Suppressor macrophage (primary cell): ENCODE measurements around the gene CLEC2L.

Source experiments
- DNase-seq, 4 experiments: peaks; one replicate each; pipeline ENCODE4 v3.0.0-alpha.2; 2020 to 2022

Gene CLEC2L

DNA sequence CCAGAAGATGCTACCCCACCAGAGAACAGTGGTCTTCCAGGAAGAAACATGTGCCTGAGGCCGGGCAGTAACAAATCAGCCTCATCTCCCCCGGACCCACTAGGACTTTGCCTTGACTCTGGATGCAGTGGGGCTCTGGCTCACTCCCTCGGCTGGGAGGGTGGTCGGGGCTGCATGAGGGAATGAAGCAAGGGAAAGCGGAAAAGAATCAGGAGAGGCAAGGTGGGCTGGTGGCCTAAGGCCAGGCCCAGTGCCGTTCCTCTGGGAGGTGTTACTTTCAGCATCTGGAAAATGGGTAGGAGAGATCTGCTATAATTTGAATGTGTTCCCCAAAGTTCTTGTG is 51.8 kb downstream of the CLEC2L start:
- DNase-seq = no peak

- no peak for DNase-seq
These were observed 52.9 kb downstream of the CLEC2L start for GRCh38 chr7:139576179-139576973.

DNA sequence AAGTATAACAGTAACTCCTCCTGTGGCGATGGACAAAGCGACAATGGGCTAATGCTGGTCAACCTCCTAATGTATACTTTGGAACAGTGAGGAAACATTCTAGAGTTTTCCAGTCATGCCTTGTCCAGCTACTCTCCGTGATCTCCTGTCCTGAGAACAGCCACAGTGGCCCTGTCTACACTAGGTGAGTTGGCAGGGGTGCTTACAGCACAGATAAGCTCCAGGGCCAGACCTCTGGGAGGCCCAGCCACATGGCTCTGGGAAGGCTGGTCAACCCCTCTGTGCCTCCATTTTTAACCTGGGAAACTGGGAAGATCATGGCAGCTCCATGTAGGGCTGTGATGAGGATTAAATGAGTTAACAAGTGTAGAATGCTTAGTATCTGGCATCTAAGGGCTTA is 57.0 kb downstream of the CLEC2L start:
- DNase-seq = no peak

DNA sequence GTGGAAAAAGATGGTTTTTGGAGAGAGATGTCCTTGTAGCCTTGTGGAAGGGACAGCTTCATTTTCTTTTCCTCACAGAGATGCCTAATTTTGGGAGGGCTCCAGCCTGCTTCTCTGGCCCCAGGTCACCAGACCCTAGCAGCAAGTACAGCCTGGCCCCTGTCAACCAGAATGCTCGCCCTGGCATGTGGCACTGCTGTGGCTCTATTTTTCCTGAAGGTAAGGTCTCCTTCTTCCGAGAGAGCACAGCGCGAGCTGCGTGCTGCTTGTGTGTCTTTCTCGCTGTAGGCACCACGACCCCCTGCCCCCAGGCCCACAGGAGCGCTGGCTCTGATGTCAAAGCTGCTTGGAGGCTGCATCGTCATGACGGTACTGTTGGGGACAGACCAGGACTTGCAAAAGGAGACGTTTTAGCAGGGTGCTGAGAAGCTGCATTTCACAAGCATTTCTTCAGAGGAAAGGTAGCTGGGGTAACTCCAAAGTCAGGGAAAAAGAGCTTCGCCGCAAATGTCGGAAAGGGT is 58.7 kb downstream of the CLEC2L start:
- no peak for DNase-seq

- DNase-seq = no peak
These were observed 59.2 kb downstream of the CLEC2L start for GRCh38 chr7:139582671-139583155.

- no peak for DNase-seq
These were observed 60.5 kb downstream of the CLEC2L start for GRCh38 chr7:139583826-139584553.

DNA sequence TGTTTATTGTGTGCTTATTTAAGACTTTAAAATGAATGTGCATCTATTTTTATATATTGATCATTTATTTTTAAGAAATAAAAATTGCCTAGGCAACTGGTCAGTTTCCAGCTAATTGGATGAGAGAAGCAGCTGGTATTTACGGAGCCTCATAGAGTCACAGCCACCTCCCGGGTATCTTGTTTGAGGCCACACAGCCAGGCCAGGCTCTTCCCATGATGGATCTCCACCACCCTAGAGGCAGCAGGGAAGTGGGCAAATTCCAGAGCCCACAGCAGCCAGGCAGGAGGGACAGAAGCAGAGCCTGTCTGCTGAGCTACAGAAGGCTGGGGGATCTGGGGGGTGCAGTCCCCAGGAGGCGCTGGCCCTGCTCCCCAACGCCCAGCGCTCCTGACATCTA is 61.6 kb downstream of the CLEC2L start:
- no peak for DNase-seq

- DNase-seq = no peak
These were observed 62.8 kb downstream of the CLEC2L start for GRCh38 chr7:139586286-139586685.

DNA sequence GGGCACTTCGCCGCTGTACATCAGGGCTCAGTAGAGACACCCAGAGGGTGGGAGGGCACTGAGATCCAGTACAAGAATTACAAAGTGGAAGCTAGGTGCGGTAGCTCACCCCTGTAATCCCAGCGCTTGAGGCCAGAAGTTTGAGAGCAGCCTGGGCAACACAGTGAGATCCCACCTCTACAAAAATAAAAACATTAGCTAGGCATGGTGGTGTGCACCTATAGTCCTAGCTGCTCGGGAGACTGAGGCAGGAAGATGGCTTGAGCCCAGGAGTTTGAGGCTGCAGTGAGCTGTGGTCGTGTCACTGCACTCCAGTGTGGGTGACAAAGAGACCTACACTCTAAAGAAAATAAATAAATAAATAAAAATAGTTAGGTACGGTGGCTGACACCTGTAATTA is 64.0 kb downstream of the CLEC2L start:
- DNase-seq = no peak

DNA sequence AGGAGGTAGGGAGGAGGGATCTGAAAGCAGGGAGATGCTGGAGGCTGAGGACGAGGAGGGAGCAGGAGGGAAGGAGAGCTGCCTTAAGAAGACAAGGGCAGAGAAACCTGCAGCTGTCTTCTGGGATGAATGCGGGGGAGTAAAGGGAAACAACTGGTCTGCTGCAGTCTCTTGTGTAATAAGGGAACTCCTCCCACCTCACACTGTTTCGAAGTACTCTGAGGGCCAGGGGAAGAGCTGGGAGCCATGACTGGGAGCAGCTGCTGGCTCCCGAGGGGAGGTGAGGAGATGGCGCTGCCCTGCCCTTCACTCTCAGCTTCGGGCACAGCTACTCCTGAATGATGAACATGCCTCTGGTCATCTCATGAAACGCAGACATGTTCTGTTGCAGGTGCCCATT is 65.1 kb downstream of the CLEC2L start:
- DNase-seq = peak; percentile 64 to 85 (median 81)

GRCh38 chr7:139589474-139589873 is 66.0 kb downstream of the CLEC2L start:
- DNase-seq = peak in 3 of 4 experiments; percentile 22 to 24 (median 22)

DNA sequence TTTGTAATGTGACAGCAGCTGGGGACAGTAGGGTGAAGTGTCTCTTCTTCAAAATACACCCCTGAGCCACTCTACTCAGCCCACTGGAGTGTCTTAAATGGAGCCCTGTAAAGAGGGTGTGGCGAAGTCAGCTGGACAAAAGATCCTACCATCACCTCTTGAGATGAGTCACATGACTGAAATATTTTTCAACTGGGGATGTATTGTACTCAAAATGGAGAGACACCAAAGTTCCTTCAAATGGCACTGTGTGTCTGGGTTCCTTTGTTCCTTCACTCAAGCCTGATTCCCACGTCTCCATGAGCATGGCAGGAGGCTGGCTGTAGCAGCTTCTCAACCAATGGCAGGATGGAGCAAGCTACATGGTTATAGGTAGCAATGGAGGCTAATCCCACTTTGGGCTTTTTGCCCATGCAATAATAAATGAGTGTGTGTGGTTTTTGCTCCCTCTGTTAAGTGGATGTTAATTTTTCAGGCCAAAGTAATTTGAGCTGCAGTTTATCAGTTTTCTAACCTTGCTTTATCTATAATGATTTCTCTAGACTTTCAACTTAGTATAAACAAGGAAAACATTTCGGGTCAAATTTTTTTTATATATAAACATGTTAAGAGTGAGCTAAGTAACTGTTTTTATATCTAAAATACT is 68.2 kb downstream of the CLEC2L start:
- no peak for DNase-seq

- DNase-seq = no peak
These were observed 69.4 kb downstream of the CLEC2L start for GRCh38 chr7:139592801-139593461.

DNA sequence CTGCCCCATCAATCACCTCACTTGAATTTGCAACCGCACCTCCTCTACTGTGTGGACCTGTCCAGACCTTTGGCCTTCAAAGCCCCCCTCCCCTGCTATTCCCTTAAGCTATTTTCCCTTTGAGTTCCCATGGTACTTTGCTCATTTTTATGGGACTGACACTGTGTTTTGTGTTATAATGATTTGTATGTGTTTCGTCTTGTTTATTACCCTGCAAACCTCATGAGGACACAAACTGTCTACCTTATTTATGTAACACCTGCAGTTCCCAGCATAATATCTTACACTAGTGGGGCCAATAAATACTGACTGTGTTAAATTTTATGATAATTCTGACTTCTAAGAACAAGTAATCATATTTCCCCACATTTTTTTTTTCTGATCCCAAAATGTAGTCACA is 70.6 kb downstream of the CLEC2L start:
- DNase-seq = no peak
